ENCODE results near the gene SLC35G4.
"Not testable (repeated sequence)": the region's sequence is repeated elsewhere in the genome, so short reads cannot be mapped to it uniquely, and the experiment has no call there.

GRCh38 chr18:11608618-11609017 is 778 bp upstream of the SLC35G4 start:
- not testable (repeated sequence) for TF ChIP-seq POLR2AphosphoS5 (IDR thresholded peaks at IDR 0.05; ENCODE audit: low read depth, low read length); CTCF (CRISPR knock-in tag; IDR thresholded peaks at IDR 0.05); ZNF138 (CRISPR knock-in tag; IDR thresholded peaks at IDR 0.05; ENCODE audit: low read depth); KAT8 (CRISPR knock-in tag; IDR thresholded peaks at IDR 0.05)

All from HepG2 (cell line).